Neural progenitor cell (in vitro differentiated cells): ENCODE results near the gene AHNAK2. TPM values are rescaled to one million over a fixed set of nuclear protein-coding genes. Genes with fewer than 3 reads are reported as not detected.
"Not testable (repeated sequence)": the region's sequence is repeated elsewhere in the genome, so short reads cannot be mapped to it uniquely, and the experiment has no call there.

Experiments
- DNase-seq: peaks from one replicate; pipeline ENCODE4 v3.0.0-alpha.2; 2016; ENCODE audit warnings: low spot score
- H2AFZ ChIP-seq: fragments of 200-600 bp; sonication (generic); replicated peaks from 2 replicates; pipeline ENCODE4 v1.6.1; 2016; ENCODE audit warnings: antibody characterized with exemption
- H3F3A ChIP-seq: fragments of 200-600 bp; sonication (generic); 2 replicates; pipeline ENCODE4 v1.6.1; 2016; ENCODE audit warnings: antibody characterized with exemption, low read depth
- H3K27ac ChIP-seq: fragments of 200-600 bp; sonication (generic); 2 replicates; pipeline ENCODE4 v1.5.1; 2016; ENCODE audit warnings: mild to moderate bottlenecking
- H3K27me3 ChIP-seq: fragments of 200-600 bp; sonication (generic); 2 replicates; pipeline ENCODE4 v1.6.1; 2016; ENCODE audit warnings: mild to moderate bottlenecking, moderate library complexity
- H3K36me3 ChIP-seq: fragments of 200-600 bp; sonication (generic); 2 replicates; pipeline ENCODE4 v1.5.1; 2016
- H3K4me1 ChIP-seq: fragments of 200-600 bp; sonication (generic); 2 replicates; pipeline ENCODE4 v1.6.1; 2016; ENCODE audit warnings: mixed run types
- H3K4me2 ChIP-seq: fragments of 200-600 bp; sonication (generic); 2 replicates; pipeline ENCODE4 v1.6.1; 2016
- H3K4me3 ChIP-seq: fragments of 200-600 bp; sonication (generic); 2 replicates; pipeline ENCODE4 v1.5.1; 2016
- H3K79me2 ChIP-seq: fragments of 200-600 bp; sonication (generic); 2 replicates; pipeline ENCODE4 v1.6.1; 2016; ENCODE audit warnings: low read depth
- H3K9ac ChIP-seq: fragments of 200-600 bp; sonication (generic); 2 replicates; pipeline ENCODE4 v1.6.1; 2016
- H3K9me3 ChIP-seq: fragments of 200-600 bp; sonication (generic); 2 replicates; pipeline ENCODE4 v1.5.1; 2016; ENCODE audit warnings: low read depth
- H4K20me1 ChIP-seq: fragments of 200-600 bp; sonication (generic); 2 replicates; pipeline ENCODE4 v1.6.1; 2016; ENCODE audit warnings: low read depth
- H3K27ac Mint-ChIP-seq: 3 replicates; pipeline ENCODE4 v1.8.0; 2021; ENCODE audit warnings: mixed read lengths
- H3K27me3 Mint-ChIP-seq: 2 replicates; pipeline ENCODE4 v1.8.0; 2022; ENCODE audit warnings: low read depth, mild to moderate bottlenecking, inconsistent platforms, moderate library complexity, mixed read lengths; ENCODE audit not compliant: insufficient read depth
- H3K36me3 Mint-ChIP-seq: 3 replicates; pipeline ENCODE4 v1.8.0; 2021; ENCODE audit warnings: mixed read lengths
- H3K4me1 Mint-ChIP-seq: 3 replicates; pipeline ENCODE4 v1.8.0; 2021; ENCODE audit warnings: mixed read lengths
- H3K4me3 Mint-ChIP-seq: 3 replicates; pipeline ENCODE4 v1.8.0; 2021; ENCODE audit warnings: mild to moderate bottlenecking, moderate library complexity, mixed read lengths
- H3K9me3 Mint-ChIP-seq: 3 replicates; pipeline ENCODE4 v1.8.0; 2020; ENCODE audit warnings: mixed read lengths
- EZH2 ChIP-seq: fragments of 200-600 bp; sonication (generic); IDR thresholded peaks from 2 replicates; pipeline ENCODE4 v1.6.1; 2017; ENCODE audit warnings: antibody characterized with exemption, mild to moderate bottlenecking, moderate library complexity
- EZH2phosphoT487 ChIP-seq: fragments of 200-600 bp; sonication (generic); IDR thresholded peaks from 2 replicates; pipeline ENCODE4 v1.6.1; 2017; ENCODE audit warnings: antibody characterized with exemption
- total RNA-seq: library from RNA; depleted of rRNA; stranded (reverse); fragments of >200 nt; gene quantifications from 2 replicates; pipeline ENCODE4 v1.2.3, GENCODE V29; 2015; ENCODE audit warnings: low replicate concordance
- TF ChIP-seq, protein P1 (sequence below): fragments of 200-600 bp; sonication (generic); IDR thresholded peaks from 2 replicates; pipeline ENCODE4 v1.5.1; 2017; ENCODE audit warnings: antibody characterized with exemption, mild to moderate bottlenecking

The AHNAK2 gene
- total RNA-seq, 1 donor from 2014 or later = 0.77 TPM

DNA sequence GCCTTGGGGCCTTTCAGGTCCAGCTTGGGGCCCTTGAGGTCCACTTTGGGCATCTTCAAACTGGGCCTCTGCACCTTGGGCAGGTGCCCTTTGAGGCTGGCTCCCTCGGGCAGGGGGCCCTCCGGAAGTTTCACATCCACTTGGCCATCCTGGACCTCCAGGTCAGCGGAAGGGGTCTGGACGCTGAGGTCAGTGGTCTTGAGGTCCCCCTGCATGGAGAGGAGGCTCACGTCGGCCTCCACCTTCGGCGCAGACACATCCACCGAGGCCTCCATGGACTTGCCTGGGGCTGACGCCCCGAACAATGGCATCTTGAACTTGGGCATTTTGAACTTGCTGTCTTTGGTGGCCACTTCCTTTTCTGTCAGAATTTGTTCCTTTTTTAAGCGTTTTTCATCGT is 25.1 kb downstream of the AHNAK2 start:
- Mint-ChIP-seq H3K27me3 (peaks cover 5% of the 10 kb centered on the region), H3K27ac (no peak overlapping the region), H3K9me3 (no peaks in the 10 kb centered on the region), H3K36me3 (no peaks in the 10 kb centered on the region), H3K4me3 (no peak overlapping the region), H3K4me1 (no peaks in the 10 kb centered on the region)
- DNase-seq = no peak
- TF ChIP-seq EZH2 (no peak), EZH2phosphoT487 (no peak)
- TF ChIP-seq, protein P1, sequence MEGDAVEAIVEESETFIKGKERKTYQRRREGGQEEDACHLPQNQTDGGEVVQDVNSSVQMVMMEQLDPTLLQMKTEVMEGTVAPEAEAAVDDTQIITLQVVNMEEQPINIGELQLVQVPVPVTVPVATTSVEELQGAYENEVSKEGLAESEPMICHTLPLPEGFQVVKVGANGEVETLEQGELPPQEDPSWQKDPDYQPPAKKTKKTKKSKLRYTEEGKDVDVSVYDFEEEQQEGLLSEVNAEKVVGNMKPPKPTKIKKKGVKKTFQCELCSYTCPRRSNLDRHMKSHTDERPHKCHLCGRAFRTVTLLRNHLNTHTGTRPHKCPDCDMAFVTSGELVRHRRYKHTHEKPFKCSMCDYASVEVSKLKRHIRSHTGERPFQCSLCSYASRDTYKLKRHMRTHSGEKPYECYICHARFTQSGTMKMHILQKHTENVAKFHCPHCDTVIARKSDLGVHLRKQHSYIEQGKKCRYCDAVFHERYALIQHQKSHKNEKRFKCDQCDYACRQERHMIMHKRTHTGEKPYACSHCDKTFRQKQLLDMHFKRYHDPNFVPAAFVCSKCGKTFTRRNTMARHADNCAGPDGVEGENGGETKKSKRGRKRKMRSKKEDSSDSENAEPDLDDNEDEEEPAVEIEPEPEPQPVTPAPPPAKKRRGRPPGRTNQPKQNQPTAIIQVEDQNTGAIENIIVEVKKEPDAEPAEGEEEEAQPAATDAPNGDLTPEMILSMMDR = no peak
- Histone ChIP-seq H3K4me2 (no peak overlapping the region), H3K36me3 (no peaks in the 10 kb centered on the region), H3K79me2 (no peaks in the 10 kb centered on the region), H3K27ac (no peak overlapping the region), H3K27me3 (no peaks in the 10 kb centered on the region), H4K20me1 (no peaks in the 10 kb centered on the region), H3F3A (no peaks in the 10 kb centered on the region), H3K9me3 (no peaks in the 10 kb centered on the region), H3K4me3 (no peak overlapping the region), H3K9ac (no peak overlapping the region), H2AFZ (no peak overlapping the region), H3K4me1 (no peaks in the 10 kb centered on the region)

DNA sequence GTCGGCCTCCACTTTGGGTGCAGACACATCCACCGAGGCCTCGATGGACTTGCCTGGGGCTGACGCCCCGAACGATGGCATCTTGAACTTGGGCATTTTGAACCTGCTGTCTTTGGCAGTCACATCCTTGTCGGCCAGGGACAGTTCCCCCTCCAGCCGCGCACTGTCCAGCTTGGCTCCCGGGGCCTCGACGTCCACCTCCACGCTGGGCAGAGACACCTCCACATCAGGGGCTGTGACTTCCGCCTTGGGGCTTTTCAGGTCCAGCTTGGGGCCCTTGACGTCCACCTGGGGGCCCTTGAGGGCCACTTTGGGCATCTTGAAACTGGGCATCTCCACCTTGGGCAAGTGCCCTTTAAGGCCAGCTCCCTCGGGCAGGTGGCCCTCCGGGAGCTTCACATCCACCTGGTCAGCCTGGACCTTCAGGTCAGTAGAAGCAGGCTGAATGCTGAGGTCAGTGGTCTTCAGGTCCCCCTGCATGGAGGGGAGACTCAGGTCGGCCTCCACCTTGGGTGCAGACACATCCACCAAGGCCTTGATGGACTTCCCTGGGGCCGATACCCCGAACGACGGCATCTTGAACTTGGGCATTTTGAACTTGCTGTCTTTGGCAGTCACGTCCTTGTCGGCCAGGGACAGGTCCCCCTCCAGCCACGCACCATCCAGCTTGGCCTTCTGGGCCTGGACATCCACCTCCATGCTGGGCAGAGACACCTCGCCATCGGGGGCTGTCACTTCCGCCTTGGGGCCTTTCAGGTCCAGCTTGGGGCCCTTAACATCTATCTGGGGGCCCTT is 26.1 kb downstream of the AHNAK2 start:
- H4K20me1 ChIP-seq, H3K4me3 Mint-ChIP-seq, H3K9me3 Mint-ChIP-seq, H3F3A ChIP-seq, H3K4me1 Mint-ChIP-seq, H3K4me3 ChIP-seq, H3K27ac Mint-ChIP-seq, DNase-seq, H3K27ac ChIP-seq, H2AFZ ChIP-seq, H3K4me2 ChIP-seq, H3K4me1 ChIP-seq, H3K36me3 ChIP-seq, H3K9me3 ChIP-seq, H3K27me3 ChIP-seq, H3K79me2 ChIP-seq, H3K27me3 Mint-ChIP-seq, H3K36me3 Mint-ChIP-seq, H3K9ac ChIP-seq: not testable (repeated sequence)

DNA sequence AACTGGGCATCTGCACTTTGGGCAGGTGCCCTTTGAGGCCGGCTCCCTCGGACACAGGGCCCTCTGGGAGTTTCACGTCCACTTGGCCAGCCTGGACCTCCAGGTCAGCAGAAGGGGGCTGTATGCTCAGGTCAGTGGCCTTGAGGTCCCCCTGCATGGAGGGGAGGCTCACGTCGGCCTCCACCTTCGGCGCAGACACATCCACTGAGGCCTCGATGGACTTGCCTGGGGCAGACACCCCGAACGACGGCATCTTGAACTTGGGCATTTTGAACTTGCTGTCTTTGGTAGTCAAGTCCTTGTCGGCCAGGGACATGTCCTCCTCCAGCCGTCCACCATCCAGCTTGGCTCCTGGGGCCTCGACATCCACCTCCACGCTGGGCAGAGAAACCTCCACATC is 27.5 kb downstream of the AHNAK2 start:
- not testable (repeated sequence) for H3F3A ChIP-seq, H3K79me2 ChIP-seq, H3K4me3 Mint-ChIP-seq, H3K4me2 ChIP-seq, H3K27me3 Mint-ChIP-seq, H3K36me3 Mint-ChIP-seq, H3K27ac Mint-ChIP-seq, H3K9me3 ChIP-seq, H3K4me1 Mint-ChIP-seq, H3K4me3 ChIP-seq, H3K27me3 ChIP-seq, H3K36me3 ChIP-seq, H4K20me1 ChIP-seq, H3K9me3 Mint-ChIP-seq, H3K27ac ChIP-seq, H3K9ac ChIP-seq, DNase-seq, H3K4me1 ChIP-seq, H2AFZ ChIP-seq

DNA sequence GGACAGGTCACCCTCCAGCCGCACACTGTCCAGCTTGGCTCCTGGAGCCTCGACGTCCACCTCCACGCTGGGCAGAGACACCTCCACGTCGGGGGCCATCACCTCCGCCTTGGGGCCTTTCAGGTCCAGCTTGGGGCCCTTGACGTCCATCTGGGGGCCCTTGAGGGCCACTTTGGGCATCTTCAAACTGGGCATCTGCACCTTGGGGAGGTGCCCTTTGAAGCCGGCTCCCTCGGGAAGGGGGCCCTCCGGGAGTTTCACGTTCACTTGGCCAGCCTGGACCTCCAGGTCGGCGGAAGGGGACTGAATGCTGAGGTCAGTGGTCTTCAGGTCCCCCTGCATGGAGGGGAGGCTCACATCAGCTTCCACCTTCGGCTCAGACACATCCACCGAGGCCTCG is 28.2 kb downstream of the AHNAK2 start:
- H3K27ac ChIP-seq = no peak overlapping the region
- TF ChIP-seq EZH2 (no peak), EZH2phosphoT487 (no peak)
- TF ChIP-seq, protein P1 = no peak
- H3K79me2 ChIP-seq = no peaks in the 10 kb centered on the region
- H4K20me1 ChIP-seq = no peaks in the 10 kb centered on the region
- no peaks in the 10 kb centered on the region for H3K36me3 ChIP-seq
- H3K4me1 ChIP-seq = no peaks in the 10 kb centered on the region
- no peaks in the 10 kb centered on the region for H3K27me3 ChIP-seq
- Mint-ChIP-seq H3K27me3 (peaks cover 3% of the 10 kb centered on the region), H3K36me3 (no peaks in the 10 kb centered on the region), H3K4me3 (no peak overlapping the region), H3K9me3 (no peaks in the 10 kb centered on the region), H3K27ac (no peak overlapping the region), H3K4me1 (no peaks in the 10 kb centered on the region)
- no peak overlapping the region for H3K4me3 ChIP-seq
- H2AFZ ChIP-seq = no peak overlapping the region
- DNase-seq = no peak
- H3K4me2 ChIP-seq = no peak overlapping the region
- no peaks in the 10 kb centered on the region for H3F3A ChIP-seq
- H3K9me3 ChIP-seq = no peaks in the 10 kb centered on the region
- no peak overlapping the region for H3K9ac ChIP-seq

DNA sequence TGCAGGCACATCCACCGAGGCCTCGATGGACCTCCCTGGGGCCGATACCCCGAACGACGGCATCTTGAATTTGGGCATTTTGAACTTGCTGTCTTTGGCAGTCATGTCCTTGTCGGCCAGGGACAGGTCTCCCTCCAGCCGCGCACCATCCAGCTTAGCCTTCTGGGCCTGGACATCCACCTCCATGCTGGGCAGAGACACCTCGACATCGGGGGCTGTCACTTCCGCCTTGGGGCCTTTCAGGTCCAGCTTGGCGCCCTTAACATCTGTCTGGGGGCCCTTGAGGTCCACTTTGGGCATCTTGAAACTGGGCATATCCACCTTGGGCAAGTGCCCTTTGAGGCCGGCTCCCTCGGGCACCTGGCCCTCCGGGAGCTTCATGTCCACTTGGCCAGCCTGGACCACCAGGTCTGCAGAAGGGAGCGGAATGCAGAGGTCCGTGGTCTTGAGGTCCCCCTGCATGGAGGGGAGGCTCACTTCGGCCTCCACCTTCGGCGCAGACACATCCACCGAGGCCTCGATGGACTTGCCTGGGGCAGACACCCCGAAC is 28.7 kb downstream of the AHNAK2 start:
- H3K4me3 ChIP-seq, H3K36me3 Mint-ChIP-seq, H2AFZ ChIP-seq, DNase-seq, H3K9me3 ChIP-seq, H3K27me3 Mint-ChIP-seq, H3K4me2 ChIP-seq, H3F3A ChIP-seq, H3K27ac Mint-ChIP-seq, H3K9ac ChIP-seq, H3K4me1 ChIP-seq, H3K36me3 ChIP-seq, H4K20me1 ChIP-seq, H3K27ac ChIP-seq, H3K9me3 Mint-ChIP-seq, H3K4me3 Mint-ChIP-seq, H3K79me2 ChIP-seq, H3K4me1 Mint-ChIP-seq, H3K27me3 ChIP-seq: not testable (repeated sequence)
